Tibial nerve (tissue), 4 donors: ENCODE measurements around the gene TBCCD1. TPM values are rescaled to one million over a fixed set of nuclear protein-coding genes. Genes with fewer than 3 reads are reported as not detected.

Experiments
- DNase-seq, 2 donors: peaks; one replicate each; pipeline ENCODE4 v3.0.0-alpha.2; 2019; ENCODE audit warnings: low spot score in 2 of 2
- H3K27ac ChIP-seq, 4 donors: fragments of 200-600 bp; sonication (generic) in 3 of 4; one replicate each; pipeline ENCODE4 v1.5.1; 2017 to 2019; ENCODE audit warnings: mild to moderate bottlenecking in 1 of 4
- H3K27me3 ChIP-seq, 2 donors: fragments of 200-600 bp; sonication (generic) in 1 of 2; one replicate each; pipeline versions ENCODE4 v1.5.1 to v1.6.0; 2017 to 2019
- H3K36me3 ChIP-seq, 3 donors: fragments of 200-600 bp; sonication (generic); one replicate each; pipeline ENCODE4 v1.5.1; 2018 to 2019
- H3K4me1 ChIP-seq, 4 donors: fragments of 200-600 bp; sonication (generic) in 3 of 4; one replicate each; pipeline ENCODE4 v1.5.1; 2017 to 2019
- H3K4me3 ChIP-seq, 4 donors: fragments of 200-600 bp; sonication (generic) in 3 of 4; one replicate each; pipeline ENCODE4 v1.5.1; 2017 to 2019; ENCODE audit warnings: mild to moderate bottlenecking in 1 of 4, moderate library complexity in 1 of 4
- H3K9me3 ChIP-seq, 4 donors: fragments of 200-600 bp; sonication (generic) in 3 of 4; one replicate each; pipeline ENCODE4 v1.5.1; 2017 to 2019
- CTCF ChIP-seq, 5 experiments: fragments of 200-600 bp in 3 of 5; fragments of 450-650 bp in 2 of 5; sonication (generic) in 3 of 5; IDR thresholded peaks; one replicate each; pipeline ENCODE4 v1.5.1; 2016 to 2019; ENCODE audit warnings: antibody characterized with exemption in 5 of 5, mild to moderate bottlenecking in 3 of 5, moderate library complexity in 2 of 5
- EP300 ChIP-seq, 2 donors: sonication (generic); formaldehyde crosslinking; IDR thresholded peaks; one replicate each; pipeline ENCODE4 v1.6.1; 2017; ENCODE audit warnings: antibody characterized with exemption in 2 of 2, mild to moderate bottlenecking in 1 of 2
- POLR2A ChIP-seq, 2 donors: fragments of 450-650 bp; IDR thresholded peaks; one replicate each; pipeline ENCODE4 v1.6.1; 2017; ENCODE audit warnings: antibody characterized with exemption in 2 of 2, mild to moderate bottlenecking in 2 of 2, moderate library complexity in 2 of 2
- WGBS, 2 donors: methylation state at CpG; one replicate each; pipeline ENCODE4 v1.1.5; 2018; 5-methylcytosine and 5-hydroxymethylcytosine counted together
- total RNA-seq, 4 donors: library from RNA; depleted of rRNA; stranded (reverse); fragments of >200 nt; gene quantifications; one replicate each; pipeline ENCODE4 v1.1.0, GENCODE V29; 2016

The TBCCD1 gene
- total RNA-seq, 4 donors from 2014 or later = 10.5 to 17.0 (median 11.4) TPM

GRCh38 chr3:186516646-186517045 lies 50.5 kb downstream of the TBCCD1 start:
- WGBS, 2 donors = 84 to 90% methylated on average over 2 of the region's 2 CpGs
- Histone ChIP-seq H3K27me3 (no peaks in the 10 kb centered on the region), H3K36me3 (no peaks in the 10 kb centered on the region), H3K4me1 (no peaks in the 10 kb centered on the region), H3K9me3 (peaks cover 0 to 9% (median 0%) of the 10 kb centered on the region in 4 donors), H3K4me3 (no peak overlapping the region), H3K27ac (no peak overlapping the region)
- DNase-seq = no peak
- TF ChIP-seq EP300 (IDR thresholded peaks at IDR 0.05) (no peak), POLR2A (IDR thresholded peaks at IDR 0.05) (no peak), CTCF (IDR thresholded peaks at IDR 0.05) (no peak)

- Histone ChIP-seq H3K4me3 (no peak overlapping the region), H3K4me1 (no peaks in the 10 kb centered on the region), H3K27me3 (no peaks in the 10 kb centered on the region), H3K36me3 (no peaks in the 10 kb centered on the region), H3K9me3 (peaks cover 0 to 9% (median 0%) of the 10 kb centered on the region in 4 donors), H3K27ac (no peak overlapping the region)
- DNase-seq = no peak
- 58 to 68% methylated on average over 4 of the region's 4 CpGs for WGBS, 2 donors
- TF ChIP-seq POLR2A (IDR thresholded peaks at IDR 0.05) (no peak), EP300 (IDR thresholded peaks at IDR 0.05) (no peak), CTCF (IDR thresholded peaks at IDR 0.05) (no peak)
These were observed 52.0 kb downstream of the TBCCD1 start for GRCh38 chr3:186515125-186515524.

- Histone ChIP-seq H3K27me3 (no peaks in the 10 kb centered on the region), H3K4me1 (no peaks in the 10 kb centered on the region), H3K27ac (no peak overlapping the region), H3K36me3 (no peaks in the 10 kb centered on the region), H3K4me3 (no peak overlapping the region), H3K9me3 (peaks cover 0 to 9% (median 0%) of the 10 kb centered on the region in 4 donors)
- no peak for DNase-seq
- WGBS, 2 donors = 70 to 78% methylated on average over 3 of the region's 3 CpGs
- peak in 1 of 5 experiments; percentile 20 for TF ChIP-seq CTCF (IDR thresholded peaks at IDR 0.05)
- TF ChIP-seq POLR2A (IDR thresholded peaks at IDR 0.05) = no peak
These were observed 52.7 kb downstream of the TBCCD1 start for GRCh38 chr3:186514296-186515002.

- Histone ChIP-seq H3K9me3 (peaks cover 0 to 9% (median 0%) of the 10 kb centered on the region in 4 donors), H3K4me3 (no peak overlapping the region), H3K27me3 (no peaks in the 10 kb centered on the region), H3K4me1 (no peaks in the 10 kb centered on the region), H3K36me3 (no peaks in the 10 kb centered on the region), H3K27ac (no peak overlapping the region)
- no peak for DNase-seq
- TF ChIP-seq CTCF (IDR thresholded peaks at IDR 0.05) = no peak
- TF ChIP-seq POLR2A (IDR thresholded peaks at IDR 0.05) = no peak
- no peak for TF ChIP-seq EP300 (IDR thresholded peaks at IDR 0.05)
- WGBS, 2 donors = 34 to 49% methylated on average over 5 of the region's 5 CpGs
These were observed 53.8 kb downstream of the TBCCD1 start for GRCh38 chr3:186513386-186513785.

GRCh38 chr3:186512570-186513302 lies 54.4 kb downstream of the TBCCD1 start:
- no peaks in the 10 kb centered on the region for H3K27me3 ChIP-seq
- DNase-seq = no peak
- peaks cover 0 to 9% (median 0%) of the 10 kb centered on the region in 4 donors for H3K9me3 ChIP-seq
- 46 to 48% methylated on average over 9 of the region's 9 CpGs for whole genome bisulfite sequencing, 2 donors
- H3K4me1 ChIP-seq = no peaks in the 10 kb centered on the region
- H3K4me3 ChIP-seq = no peak overlapping the region
- TF ChIP-seq EP300 (IDR thresholded peaks at IDR 0.05) = no peak
- TF ChIP-seq POLR2A (IDR thresholded peaks at IDR 0.05) = no peak
- TF ChIP-seq CTCF (IDR thresholded peaks at IDR 0.05) = no peak
- H3K36me3 ChIP-seq = no peaks in the 10 kb centered on the region
- no peak overlapping the region for H3K27ac ChIP-seq
